Measurements from ENCODE around the gene ZNF155. TPM values are rescaled to one million over a fixed set of nuclear protein-coding genes. Genes with fewer than 3 reads are reported as not detected.

Gene ZNF155
- total RNA-seq, 1 experiment from 2014 or later = 10.1 TPM

DNA sequence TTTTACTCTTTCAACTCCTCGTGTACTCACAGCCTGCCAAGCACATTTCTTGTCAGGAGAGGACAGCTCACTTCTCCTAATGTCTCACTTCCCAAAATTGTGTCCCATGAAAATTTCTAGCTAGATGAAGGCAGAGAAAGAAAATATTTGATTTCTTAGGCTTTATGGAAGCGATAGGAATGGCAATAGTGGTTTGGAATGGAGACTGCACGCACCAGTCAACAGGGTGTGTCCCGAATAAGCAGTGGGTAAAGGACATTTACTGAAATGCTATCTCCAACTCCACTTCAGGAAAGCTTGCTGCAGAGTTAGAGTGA lies 40.9 kb downstream of the ZNF155 start:
- Histone ChIP-seq H2BK15ac (ENCODE audit: low read depth, low read length) (no peak overlapping the region), H3K18ac (ENCODE audit: insufficient read length, low read depth, low read length) (no peak overlapping the region), H3K4ac (ENCODE audit: low read depth, low read length) (no peak overlapping the region), H4K91ac (ENCODE audit: insufficient read length, low read depth, low read length) (no peak overlapping the region), H4K8ac (replicated peaks; ENCODE audit: insufficient read length, low read depth, low read length) (no peak overlapping the region), H2AK5ac (ENCODE audit: insufficient read length, low read length) (no peak overlapping the region), H2BK5ac (ENCODE audit: insufficient read length, low read length) (no peak overlapping the region), H3T11ph (ENCODE audit: low read length) (no peak overlapping the region), H3K9me3 (ENCODE audit: control insufficient read depth, low read depth, low read length) (peaks cover 2% of the 10 kb centered on the region), H2BK12ac (ENCODE audit: insufficient read length, low read depth, low read length) (no peak overlapping the region), H3K27ac (ENCODE audit: insufficient read length, low read depth, low read length) (no peak overlapping the region), H4K5ac (ENCODE audit: insufficient read length, low read depth, low read length) (no peak overlapping the region), H3K9ac (ENCODE audit: extremely low read depth, insufficient read length, low read length) (peak overlapping the region; percentile 11), H3K4me2 (ENCODE audit: insufficient read depth, insufficient read length, low read length) (peak overlapping the region; percentile 67), H3K23ac (ENCODE audit: insufficient read length, low read depth, low read length) (no peak overlapping the region), H2BK20ac (ENCODE audit: low read depth, low read length, poor library complexity, severe bottlenecking) (no peak overlapping the region), H3K14ac (ENCODE audit: insufficient read depth, low read length) (no peak overlapping the region), H3K56ac (ENCODE audit: insufficient read length, low read depth, low read length) (no peak overlapping the region), H2AFZ (ENCODE audit: low read length) (peak overlapping the region; percentile 52), H3K4me1 (ENCODE audit: insufficient read depth, low read length) (no peaks in the 10 kb centered on the region; the same call in 1 of the 2 replicates), H3K23me2 (ENCODE audit: insufficient read length, low read depth, low read length, poor library complexity, severe bottlenecking) (peaks cover 7% of the 10 kb centered on the region), H3K79me2 (ENCODE audit: insufficient read depth, low read length) (no peaks in the 10 kb centered on the region; the same call in 1 of the 2 replicates), H2BK120ac (ENCODE audit: low read depth, low read length, poor library complexity, severe bottlenecking) (no peak overlapping the region), H3K27me3 (ENCODE audit: insufficient read depth, low read length) (no peaks in the 10 kb centered on the region), H3K79me1 (ENCODE audit: insufficient read depth, low read depth, low read length, poor library complexity, severe bottlenecking) (no peaks in the 10 kb centered on the region), H4K20me1 (ENCODE audit: control insufficient read depth, insufficient read depth, insufficient read length) (no peaks in the 10 kb centered on the region)
- DNase-seq = no peak
- Mint-ChIP-seq H3K36me3 (ENCODE audit: insufficient read depth in 1 of 3, low read depth in 3 of 3) (peaks cover 31 to 36% (median 32%) of the 10 kb centered on the region in 3 experiments), H3K27me3 (ENCODE audit: low read depth) (peaks cover 8% of the 10 kb centered on the region), H3K4me3 (peak overlapping the region; percentile 95 to 100), H3K9me3 (peaks cover 3 to 33% of the 10 kb centered on the region in 2 experiments; a peak in 4 of 5 replicates), H3K4me1 (peaks cover 10 to 11% of the 10 kb centered on the region in 2 experiments), H3K27ac (peak overlapping the region in 1 of 3 experiments; percentile 94; a peak in 2 of 7 replicates)
- no CpG with 5 or more reads among the region's 4 CpGs for WGBS (ENCODE audit: extremely low coverage, insufficient read length, low lambda C conversion rate)
- no peak for TF ChIP-seq CTCF (conservative IDR thresholded peaks at IDR 0.05)
